Neuronal stem cell (in vitro differentiated cells): ENCODE measurements around the gene ADAMTSL5.
A peak's percentile ranks its signal among the peaks of the same experiment; 100 is the strongest.
"Not testable (repeated sequence)": the region's sequence is repeated elsewhere in the genome, so short reads cannot be mapped to it uniquely, and the experiment has no call there.

ENCODE experiments used
- DNase-seq: peaks from one replicate; pipeline ENCODE4 v3.0.0-alpha.2; 2013; ENCODE audit warnings: low spot score
- H2AFZ ChIP-seq: one replicate; pipeline ENCODE4 v1.6.1; 2013; ENCODE audit warnings: mild to moderate bottlenecking, low read length, inconsistent platforms
- H2AK5ac ChIP-seq: 2 replicates; pipeline ENCODE4 v1.6.1; 2013; ENCODE audit warnings: low read depth, mild to moderate bottlenecking, inconsistent platforms, low read length, moderate library complexity, mixed read lengths
- H2BK120ac ChIP-seq: 2 replicates; pipeline ENCODE4 v1.6.1; 2013; ENCODE audit warnings: low read depth, mild to moderate bottlenecking, inconsistent platforms, low read length, moderate library complexity, mixed read lengths
- H2BK12ac ChIP-seq: one replicate; pipeline ENCODE4 v1.6.1; 2013; ENCODE audit warnings: low read length, inconsistent platforms
- H2BK15ac ChIP-seq: 2 replicates; pipeline ENCODE4 v1.6.1; 2013; ENCODE audit warnings: mild to moderate bottlenecking, low read length, inconsistent platforms, mixed read lengths
- H2BK5ac ChIP-seq: one replicate; pipeline ENCODE4 v1.6.1; 2013; ENCODE audit warnings: inconsistent platforms, mild to moderate bottlenecking, low read length, moderate library complexity
- H3K14ac ChIP-seq: one replicate; pipeline ENCODE4 v1.6.1; 2013; ENCODE audit warnings: low read length, inconsistent platforms
- H3K18ac ChIP-seq: 2 replicates; pipeline ENCODE4 v1.6.1; 2013; ENCODE audit warnings: low read length, inconsistent platforms
- H3K23ac ChIP-seq: 2 replicates; pipeline ENCODE4 v1.6.1; 2013; ENCODE audit warnings: low read depth, mild to moderate bottlenecking, mixed read lengths, low read length, inconsistent platforms; ENCODE audit not compliant: poor library complexity
- H3K27ac ChIP-seq: replicated peaks from 3 replicates; pipeline ENCODE4 v1.5.1; 2013; ENCODE audit warnings: low read length, inconsistent platforms
- H3K27me3 ChIP-seq, 3 experiments: 2 replicates each; pipeline ENCODE4 v1.6.1; 2013; ENCODE audit warnings: low read length in 3 of 3, mild to moderate bottlenecking in 2 of 3, inconsistent platforms in 1 of 3, low read depth in 1 of 3, mixed read lengths in 1 of 3, moderate library complexity in 1 of 3; ENCODE audit not compliant: control insufficient read depth in 3 of 3, insufficient read depth in 3 of 3
- H3K36me3 ChIP-seq, 2 donors: replicated peaks in 1 of 2; 2 replicates each; pipeline ENCODE4 v1.6.1; 2013; ENCODE audit warnings: low read length in 2 of 2; ENCODE audit not compliant: control insufficient read depth in 2 of 2, insufficient read depth in 2 of 2
- H3K4ac ChIP-seq: 2 replicates; pipeline ENCODE4 v1.6.1; 2013; ENCODE audit warnings: inconsistent platforms, mild to moderate bottlenecking, low read length, moderate library complexity
- H3K4me1 ChIP-seq, 2 donors: 1 replicate in 1 of 2; 2 replicates in 1 of 2; pipeline ENCODE4 v1.6.1; 2013; ENCODE audit warnings: low read length in 2 of 2, low read depth in 1 of 2; ENCODE audit not compliant: control insufficient read depth in 2 of 2, insufficient read depth in 1 of 2
- H3K4me2 ChIP-seq: one replicate; pipeline ENCODE4 v1.6.1; 2013; ENCODE audit warnings: mild to moderate bottlenecking, low read length, inconsistent platforms; ENCODE audit not compliant: insufficient read depth, poor library complexity, severe bottlenecking
- H3K4me3 ChIP-seq, 2 donors: 2 replicates each; pipeline ENCODE4 v1.5.1; 2013; ENCODE audit warnings: low read length in 2 of 2, mild to moderate bottlenecking in 2 of 2, inconsistent platforms in 1 of 2, moderate library complexity in 1 of 2
- H3K79me1 ChIP-seq: one replicate; pipeline ENCODE4 v1.6.1; 2013; ENCODE audit warnings: low read depth, mild to moderate bottlenecking, inconsistent platforms, low read length, moderate library complexity
- H3K9ac ChIP-seq: one replicate; pipeline ENCODE4 v1.6.1; 2013; ENCODE audit warnings: mild to moderate bottlenecking, low read depth, low read length, inconsistent platforms; ENCODE audit not compliant: poor library complexity
- H3K9me3 ChIP-seq, 2 donors: replicated peaks in 1 of 2; 2 replicates each; pipeline versions ENCODE3 to v1.6.1; 2013; ENCODE audit warnings: low read length in 2 of 2, mild to moderate bottlenecking in 2 of 2, inconsistent platforms in 1 of 2, low read depth in 1 of 2, mixed read lengths in 1 of 2, moderate library complexity in 1 of 2; ENCODE audit not compliant: control insufficient read depth in 2 of 2, insufficient read depth in 1 of 2
- H4K8ac ChIP-seq: one replicate; pipeline ENCODE4 v1.6.1; 2013; ENCODE audit warnings: low read depth, mild to moderate bottlenecking, inconsistent platforms, low read length, moderate library complexity
- H4K91ac ChIP-seq: one replicate; pipeline ENCODE4 v1.6.1; 2013; ENCODE audit warnings: low read length, low read depth, mild to moderate bottlenecking, inconsistent platforms; ENCODE audit not compliant: poor library complexity
- WGBS, 2 donors: extraction: QIAGEN DNeasy Blood & Tissue Kit; methylation state at CpG; one replicate each; pipeline ENCODE4 v1.1.7; 2013; ENCODE audit warnings: missing lambda C conversion rate in 2 of 2, mixed read lengths in 1 of 2; ENCODE audit not compliant: insufficient read length in 2 of 2, insufficient replicate concordance in 1 of 2; ENCODE audit errors: extremely low coverage in 2 of 2; 5-methylcytosine and 5-hydroxymethylcytosine counted together

Gene ADAMTSL5

DNA sequence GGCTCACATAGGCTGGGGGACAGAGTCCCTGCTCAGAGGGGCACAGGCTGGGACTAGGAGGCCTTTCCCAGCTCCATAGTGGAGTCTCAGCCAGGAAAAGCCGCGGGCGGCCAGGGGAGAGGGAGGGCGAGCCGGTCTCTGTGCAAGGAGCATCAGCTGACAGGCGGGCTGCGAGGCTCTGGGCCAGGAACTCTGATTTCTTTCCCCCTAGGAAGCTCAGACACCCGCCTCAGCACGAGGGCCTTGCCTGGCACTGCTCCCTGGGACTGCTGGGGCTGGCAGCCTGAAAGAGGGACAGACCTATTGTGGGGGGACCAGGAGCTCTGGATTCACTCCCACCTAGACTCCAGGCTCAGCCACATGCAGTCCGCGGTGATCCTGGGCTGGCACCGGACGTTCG lies 8.8 kb upstream of the ADAMTSL5 start:
- Histone ChIP-seq H3K4ac (no peak overlapping the region), H3K14ac (peak overlapping the region; percentile 2), H3K27me3 (peaks cover 8 to 64% (median 33%) of the 10 kb centered on the region in 3 experiments), H3K27ac (no peak overlapping the region), H2BK15ac (no peak overlapping the region), H2AFZ (no peak overlapping the region), H3K23ac (peak overlapping the region; percentile 52), H2BK5ac (peak overlapping the region; percentile 29), H2BK120ac (no peak overlapping the region), H3K4me2 (no peak overlapping the region), H4K8ac (no peak overlapping the region), H4K91ac (no peak overlapping the region), H2AK5ac (peak overlapping the region; percentile 24), H3K36me3 (no peaks in the 10 kb centered on the region), H3K9me3 (peaks cover 0 to 5% of the 10 kb centered on the region in 2 donors), H3K4me1 (peaks cover 4 to 6% of the 10 kb centered on the region in 2 donors), H3K9ac (peak overlapping the region; percentile 21), H3K79me1 (peaks cover 2% of the 10 kb centered on the region), H3K4me3 (no peak overlapping the region), H2BK12ac (peak overlapping the region; percentile 22), H3K18ac (peak overlapping the region; percentile 17)
- no peak for DNase-seq
- WGBS, 2 donors: no CpG with 5 or more reads among the region's 14 CpGs

DNA sequence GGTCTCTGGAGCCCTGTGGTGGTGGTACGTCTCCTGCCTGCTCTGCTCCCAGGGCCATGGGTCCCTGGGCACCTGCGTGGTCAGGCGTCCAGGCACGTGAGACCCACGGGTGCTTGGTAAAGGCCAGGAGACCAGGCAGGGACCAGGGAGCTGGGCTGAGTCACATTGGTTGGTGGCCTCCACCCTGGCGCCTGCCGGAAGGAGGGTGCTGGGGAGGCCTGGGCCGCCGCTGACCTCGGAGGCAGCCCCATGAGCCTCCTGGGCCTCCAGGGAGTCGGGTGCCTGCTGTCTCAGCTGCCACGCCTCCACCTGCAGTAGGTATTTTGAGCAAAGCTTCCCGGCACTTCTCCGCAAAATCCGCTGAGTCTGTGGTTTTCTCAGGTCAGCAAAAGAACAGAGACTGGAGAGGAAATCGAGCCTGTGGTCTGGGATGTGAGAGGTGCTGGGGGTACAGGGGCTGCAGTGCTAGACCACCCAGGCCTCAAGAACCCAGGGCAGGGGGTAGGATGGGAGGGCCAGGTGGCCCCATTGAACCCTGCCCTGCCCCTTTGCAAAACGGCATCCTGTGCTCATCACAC lies 7.5 kb upstream of the ADAMTSL5 start:
- Histone ChIP-seq H3K27ac (no peak overlapping the region), H3K9me3 (peaks cover 0 to 5% of the 10 kb centered on the region in 2 donors), H3K4me1 (peaks cover 4 to 6% of the 10 kb centered on the region in 2 donors), H4K91ac (no peak overlapping the region), H3K9ac (peak overlapping the region; percentile 44), H3K4me2 (no peak overlapping the region), H2AK5ac (peak overlapping the region; percentile 75), H3K14ac (peak overlapping the region; percentile 56), H3K27me3 (peaks cover 8 to 66% (median 27%) of the 10 kb centered on the region in 3 experiments), H3K4me3 (peak overlapping the region in 1 of 2 donors; percentile 52), H2BK12ac (peak overlapping the region; percentile 73), H3K18ac (peak overlapping the region; percentile 76), H2BK5ac (no peak overlapping the region), H2AFZ (no peak overlapping the region), H3K4ac (no peak overlapping the region), H3K23ac (no peak overlapping the region), H2BK15ac (peak overlapping the region; percentile 26), H3K79me1 (peaks cover 2% of the 10 kb centered on the region), H4K8ac (peak overlapping the region; percentile 96), H2BK120ac (no peak overlapping the region), H3K36me3 (no peaks in the 10 kb centered on the region)
- WGBS, 2 donors: no CpG with 5 or more reads among the region's 17 CpGs
- DNase-seq: no peak

DNA sequence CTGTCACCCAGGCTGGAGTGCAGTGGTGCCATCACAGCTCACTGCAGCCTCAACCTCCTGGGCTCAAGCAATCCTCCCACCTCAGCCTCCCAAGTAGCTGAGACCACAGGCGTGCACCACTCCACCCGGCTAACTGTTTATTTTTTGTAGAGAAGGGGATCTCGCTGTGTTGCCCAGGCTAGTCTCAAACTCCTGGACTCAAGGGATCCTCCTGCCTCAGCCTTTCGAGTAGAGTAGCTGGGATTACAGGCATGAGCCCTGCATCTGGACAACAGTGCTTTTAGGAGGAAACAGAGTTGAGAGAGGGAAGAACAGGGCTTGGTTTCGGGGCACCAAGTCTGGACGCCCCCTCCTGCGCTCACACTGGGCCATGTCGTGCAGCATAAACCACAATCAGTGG lies 7.0 kb upstream of the ADAMTSL5 start:
- peak overlapping the region; percentile 75 for H2AK5ac ChIP-seq
- no CpG with 5 or more reads among the region's 8 CpGs for WGBS, 2 donors

DNA sequence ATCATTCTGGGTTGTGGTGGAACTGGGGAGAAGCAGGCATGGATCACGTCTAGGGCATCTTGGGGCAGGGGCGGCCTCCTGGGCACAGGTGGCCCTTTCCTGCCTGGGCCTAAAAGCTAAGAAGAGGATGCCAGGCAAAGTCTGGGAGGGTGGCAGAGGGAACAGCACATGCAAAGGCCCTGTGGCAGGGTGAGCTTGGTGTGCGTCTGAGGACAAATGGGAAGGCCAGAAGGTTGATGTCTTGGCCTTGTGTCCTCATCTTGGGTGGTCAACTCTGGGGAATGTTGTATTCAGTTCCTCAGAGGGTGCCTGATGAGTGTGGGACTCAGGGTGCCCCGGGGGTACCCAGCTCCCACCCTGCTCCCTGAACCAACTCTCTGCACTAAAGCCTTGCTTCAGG lies 5.7 kb upstream of the ADAMTSL5 start:
- H3K27ac ChIP-seq: no peak overlapping the region
- no peak overlapping the region for H2BK12ac ChIP-seq
- H3K4me2 ChIP-seq: no peak overlapping the region
- H3K23ac ChIP-seq: no peak overlapping the region
- no peak for DNase-seq
- H4K91ac ChIP-seq: no peak overlapping the region
- peaks cover 0 to 66% (median 17%) of the 10 kb centered on the region in 3 experiments for H3K27me3 ChIP-seq
- no peak overlapping the region for H4K8ac ChIP-seq
- no peaks in the 10 kb centered on the region for H3K79me1 ChIP-seq
- H2AK5ac ChIP-seq: peak overlapping the region; percentile 41
- no peak overlapping the region for H2BK120ac ChIP-seq
- no peak overlapping the region for H3K4ac ChIP-seq
- H3K9me3 ChIP-seq: peaks cover 0 to 4% of the 10 kb centered on the region in 2 donors
- H3K9ac ChIP-seq: no peak overlapping the region
- no peak overlapping the region for H2BK15ac ChIP-seq
- no CpG with 5 or more reads among the region's 4 CpGs for WGBS, 2 donors
- H3K4me1 ChIP-seq: no peaks in the 10 kb centered on the region
- H3K18ac ChIP-seq: no peak overlapping the region
- H3K14ac ChIP-seq: peak overlapping the region; percentile 67
- H2BK5ac ChIP-seq: no peak overlapping the region
- H3K4me3 ChIP-seq: no peak overlapping the region
- no peak overlapping the region for H2AFZ ChIP-seq
- H3K36me3 ChIP-seq: no peaks in the 10 kb centered on the region

More for the DNA sequence above, 7.0 kb upstream of the ADAMTSL5 start:
- H4K8ac ChIP-seq: peak overlapping the region; percentile 96
- H3K36me3 ChIP-seq, H2BK120ac ChIP-seq, DNase-seq, H2BK5ac ChIP-seq, H2BK12ac ChIP-seq, H3K4me2 ChIP-seq, H3K23ac ChIP-seq, H2BK15ac ChIP-seq, H3K9ac ChIP-seq, H3K4ac ChIP-seq, H3K9me3 ChIP-seq, H3K4me1 ChIP-seq, H2AFZ ChIP-seq, H3K79me1 ChIP-seq, H4K91ac ChIP-seq, H3K27ac ChIP-seq: not testable (repeated sequence)
- peak overlapping the region; percentile 56 for H3K14ac ChIP-seq
- peak overlapping the region in 1 of 2 donors; percentile 52 for H3K4me3 ChIP-seq
- peaks cover 7 to 66% (median 22%) of the 10 kb centered on the region in 3 experiments for H3K27me3 ChIP-seq
- H3K18ac ChIP-seq: peak overlapping the region; percentile 76
